SK-N-SH treated with all-trans-retinoic acid at 6 μM for 48 hours (cell line): Measurements from ENCODE around the gene ATP13A2.

ENCODE experiments used
- ARNTL ChIP-seq: fragments of 450-650 bp; formaldehyde crosslinking; IDR thresholded peaks from 2 replicates; pipeline ENCODE4 v1.5.0; 2020; ENCODE audit warnings: low read depth, mild to moderate bottlenecking, moderate library complexity, borderline replicate concordance
- BACH2 ChIP-seq: fragments of 250-450 bp; sonication (Bioruptor Pico); IDR thresholded peaks from 2 replicates; pipeline ENCODE4 v1.9.0; 2021; ENCODE audit warnings: mild to moderate bottlenecking, borderline replicate concordance
- CSRNP3 ChIP-seq: fragments of 250-450 bp; sonication (Bioruptor Pico); IDR thresholded peaks from 2 replicates; pipeline ENCODE4 v1.5.1; 2021; ENCODE audit warnings: mild to moderate bottlenecking, moderate library complexity
- PATZ1 ChIP-seq: fragments of 250-450 bp; sonication (Bioruptor Pico); IDR thresholded peaks from 2 replicates; pipeline ENCODE4 v1.8.0; 2020; ENCODE audit warnings: mild to moderate bottlenecking, moderate library complexity, borderline replicate concordance
- SNAI2 ChIP-seq: fragments of 250-450 bp; sonication (Bioruptor Pico); IDR thresholded peaks from 2 replicates; pipeline ENCODE4 v1.5.0; 2020; ENCODE audit warnings: mild to moderate bottlenecking, moderate library complexity
- ZC3H10 ChIP-seq: fragments of 250-450 bp; sonication (Bioruptor Pico); IDR thresholded peaks from 2 replicates; pipeline ENCODE4 v1.5.1; 2021; ENCODE audit warnings: mild to moderate bottlenecking, moderate library complexity
- ZFP3 ChIP-seq: fragments of 250-450 bp; sonication (Bioruptor Pico); IDR thresholded peaks from 2 replicates; pipeline ENCODE4 v1.5.0; 2020; ENCODE audit warnings: mild to moderate bottlenecking, moderate library complexity
- ZFP30 ChIP-seq: fragments of 450-650 bp; formaldehyde crosslinking; IDR thresholded peaks from 2 replicates; pipeline ENCODE4 v1.5.0; 2022; ENCODE audit warnings: mild to moderate bottlenecking, moderate library complexity
- ZNF565 ChIP-seq: fragments of 450-650 bp; formaldehyde crosslinking; conservative IDR thresholded peaks from 2 replicates; pipeline ENCODE4 v1.5.0; 2020; ENCODE audit warnings: low read depth, mild to moderate bottlenecking, moderate library complexity

GRCh38 chr1:17013491-17014320 is 2.0 kb upstream of the ATP13A2 start:
- TF ChIP-seq CSRNP3 (CRISPR knock-in tag) (no peak), BACH2 (CRISPR knock-in tag) (no peak), ZC3H10 (CRISPR knock-in tag) (no peak), ZFP30 (CRISPR knock-in tag) (no peak), SNAI2 (CRISPR knock-in tag) (no peak), ZFP3 (CRISPR knock-in tag) (no peak), ARNTL (CRISPR knock-in tag) (no peak), PATZ1 (CRISPR knock-in tag) (no peak), ZNF565 (CRISPR knock-in tag) (no peak)
